ENCODE data around the gene CALML6. TPM values are rescaled to one million over a fixed set of nuclear protein-coding genes. Genes with fewer than 3 reads are reported as not detected.

CALML6 gene
- total RNA-seq, 1 donor from 2014 or later = 0.04 TPM

DNA sequence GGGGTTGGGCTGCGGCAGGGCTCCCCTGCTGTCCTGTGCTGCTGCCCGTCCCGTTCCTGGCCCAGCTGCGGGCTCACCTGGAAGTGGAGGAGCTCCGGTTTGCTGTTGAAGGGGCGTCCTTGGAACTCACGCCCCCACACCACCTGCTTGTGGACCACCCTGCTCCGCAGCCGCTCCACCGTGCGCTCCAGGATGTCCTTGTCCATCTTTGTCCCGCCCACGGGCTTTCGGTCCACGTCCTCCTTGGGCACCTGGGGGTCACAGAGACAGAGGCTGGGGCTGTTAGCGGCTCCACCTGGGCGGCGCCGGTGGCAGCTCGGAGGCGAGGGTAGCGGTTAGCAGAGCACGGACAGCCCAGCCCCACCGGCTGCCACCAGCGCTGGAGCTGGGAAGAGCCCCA is 49.8 kb downstream of the CALML6 start:
- Histone ChIP-seq H3K27me3 (ENCODE audit: control insufficient read depth, insufficient read depth, low read length) (peaks cover 45% of the 10 kb centered on the region), H3K36me3 (ENCODE audit: control insufficient read depth, insufficient read depth, low read length) (no peaks in the 10 kb centered on the region), H3K4me3 (ENCODE audit: low read depth, low read length) (no peak overlapping the region)
- DNase-seq (ENCODE audit: low read depth) = no peak
- TF ChIP-seq CTCF (IDR thresholded peaks at IDR 0.05; ENCODE audit: insufficient read depth, low read length, poor library complexity, severe bottlenecking) = no peak

DNA sequence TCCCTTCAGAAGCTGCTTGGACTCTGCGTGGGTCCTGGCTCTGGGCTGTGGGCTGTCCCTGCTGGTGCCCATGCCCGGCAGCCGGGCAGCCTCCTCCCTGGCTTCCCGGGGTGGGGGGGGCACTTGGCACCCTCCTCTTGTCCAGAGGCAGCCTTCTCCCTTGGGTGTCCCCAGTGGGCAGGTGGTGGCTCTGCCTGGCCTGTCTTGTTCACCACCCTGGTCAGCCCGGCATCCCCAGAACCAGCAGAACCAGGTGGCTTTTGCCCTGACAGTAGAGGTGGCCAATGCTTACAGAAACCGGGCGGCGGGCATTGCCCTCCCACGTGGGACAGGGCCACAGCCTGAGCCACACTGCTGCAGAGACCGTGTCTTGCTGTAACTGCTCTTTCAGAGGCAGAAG is 50.5 kb downstream of the CALML6 start:
- TF ChIP-seq CTCF (IDR thresholded peaks at IDR 0.05; ENCODE audit: insufficient read depth, low read length, poor library complexity, severe bottlenecking) = no peak
- Histone ChIP-seq H3K4me3 (ENCODE audit: low read depth, low read length) (no peak overlapping the region), H3K36me3 (ENCODE audit: control insufficient read depth, insufficient read depth, low read length) (no peaks in the 10 kb centered on the region), H3K27me3 (ENCODE audit: control insufficient read depth, insufficient read depth, low read length) (peaks cover 41% of the 10 kb centered on the region)
- no peak for DNase-seq (ENCODE audit: low read depth)

DNA sequence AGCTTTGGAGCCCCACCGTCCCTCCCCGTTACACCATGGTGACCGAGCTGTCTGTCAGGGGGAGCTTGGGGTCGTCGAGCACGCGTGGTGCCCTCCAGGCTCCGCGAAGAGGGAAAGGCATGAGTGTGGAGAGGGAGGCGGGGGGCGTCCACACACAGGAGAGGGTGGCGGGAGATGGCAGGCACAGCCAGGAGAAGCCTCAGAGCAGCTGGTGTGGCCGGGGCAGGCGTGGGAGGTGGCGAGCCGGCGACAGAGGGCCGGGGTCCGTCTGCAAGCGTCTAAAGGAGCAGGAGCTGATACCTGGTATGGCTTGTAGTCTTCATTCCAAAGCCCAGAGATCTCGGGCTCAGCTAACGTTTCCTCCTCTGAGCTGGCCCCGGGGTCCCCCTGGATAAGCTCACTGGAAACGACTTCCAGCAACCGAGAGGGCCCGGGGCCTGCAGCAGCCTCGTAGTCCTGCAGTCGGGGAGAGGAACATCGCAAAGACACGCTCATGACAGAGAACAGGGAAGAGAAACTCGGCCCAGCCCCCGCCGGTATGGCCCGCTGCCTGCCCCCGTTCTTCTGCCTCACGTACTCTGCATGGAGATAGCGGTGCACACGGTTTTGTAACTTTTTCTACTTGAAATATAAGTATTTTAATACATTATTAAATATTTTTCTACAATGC is 51.1 kb downstream of the CALML6 start:
- DNase-seq (ENCODE audit: low read depth) = no peak
- no peaks in the 10 kb centered on the region for H3K36me3 ChIP-seq (ENCODE audit: control insufficient read depth, insufficient read depth, low read length)
- no peak for TF ChIP-seq CTCF (IDR thresholded peaks at IDR 0.05; ENCODE audit: insufficient read depth, low read length, poor library complexity, severe bottlenecking)
- H3K27me3 ChIP-seq (ENCODE audit: control insufficient read depth, insufficient read depth, low read length) = peaks cover 40% of the 10 kb centered on the region
- no peak overlapping the region for H3K4me3 ChIP-seq (ENCODE audit: low read depth, low read length)

Other genes starting within 250 kb of the CALML6 start
- 28.0 and 33.4 TPM in 2 replicates for gene SLC35E2B, start 222.5 kb upstream of the CALML6 start, total RNA-seq
- 14.2 and 14.9 TPM in 2 replicates for gene CDK11A, start 190.9 kb upstream of the CALML6 start, total RNA-seq
- 63.9 and 68.1 TPM in 2 replicates for gene NADK, start 136.8 kb upstream of the CALML6 start, total RNA-seq
- gene GNB1, start 24.2 kb upstream of the CALML6 start, total RNA-seq = 257 and 261 TPM in 2 replicates
- gene TMEM52, start 4.0 kb downstream of the CALML6 start, total RNA-seq = 0.92 and 3.2 TPM in 2 replicates
- gene CFAP74, start 88.5 kb downstream of the CALML6 start, total RNA-seq = not detected in 2 replicates
- gene GABRD, start 104.1 kb downstream of the CALML6 start, total RNA-seq = not detected in 2 replicates
- 37.0 and 37.6 TPM in 2 replicates for gene PRKCZ, start 135.2 kb downstream of the CALML6 start, total RNA-seq